ENCODE results near the gene PGM1.

GRCh38 chr1:63665824-63666223, 72.6 kb downstream of the PGM1 start:
- TF ChIP-seq EZH2 (IDR thresholded peaks at IDR 0.05; ENCODE audit: insufficient read depth, poor library complexity, severe bottlenecking) (no peak), EZH2phosphoT487 (IDR thresholded peaks at IDR 0.05; ENCODE audit: insufficient read depth, low read depth) (no peak)
